Non-pigmented ciliary epithelial cell (primary cell): ENCODE measurements around the gene DMRT1.
"Not testable (repeated sequence)": the region's sequence is repeated elsewhere in the genome, so short reads cannot be mapped to it uniquely, and the experiment has no call there.

Experiments used
- DNase-seq: peaks from one replicate; pipeline ENCODE4 v3.0.0-alpha.2; 2010; ENCODE audit warnings: low read depth

Gene DMRT1

DNA sequence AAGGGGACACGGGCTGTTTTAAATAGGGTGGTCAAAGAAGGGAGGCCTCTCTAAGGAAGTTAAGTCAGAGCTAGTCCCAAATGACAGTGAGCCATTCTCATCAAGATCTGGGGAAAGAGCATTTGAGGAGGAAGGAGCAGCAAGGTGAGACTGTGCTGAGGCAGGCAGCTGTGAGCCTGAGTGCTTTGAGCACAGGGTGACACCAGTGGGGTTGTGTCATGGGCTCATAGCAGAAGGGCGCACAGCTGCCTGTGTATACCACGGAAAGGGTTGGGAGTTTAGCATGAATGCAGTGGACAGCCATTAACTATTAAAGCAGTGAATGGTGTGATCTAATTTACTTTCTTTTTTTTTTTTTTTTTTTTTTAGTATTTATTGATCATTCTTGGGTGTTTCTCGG lies 19.2 kb downstream of the DMRT1 start:
- DNase-seq, result no peak

DNA sequence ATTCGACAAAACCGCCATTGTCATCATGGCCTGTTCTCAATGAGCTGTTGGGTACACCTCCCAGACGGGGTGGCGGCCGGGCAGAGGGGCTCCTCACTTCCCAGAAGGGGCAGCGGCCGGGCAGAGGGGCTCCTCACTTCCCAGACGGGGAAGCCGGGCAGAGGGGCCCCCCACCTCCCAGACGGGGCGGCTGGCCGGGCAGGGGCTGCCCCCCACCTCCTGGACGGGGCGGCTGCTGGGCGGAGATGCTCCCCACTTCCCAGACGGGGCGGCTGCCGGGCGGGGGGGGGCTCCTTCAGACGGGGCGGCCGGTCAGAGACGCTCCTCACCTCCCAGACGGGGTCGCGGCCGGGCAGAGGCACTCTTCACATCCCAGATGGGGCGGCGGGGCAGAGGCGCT lies 20.0 kb downstream of the DMRT1 start:
- DNase-seq, result not testable (repeated sequence)

DNA sequence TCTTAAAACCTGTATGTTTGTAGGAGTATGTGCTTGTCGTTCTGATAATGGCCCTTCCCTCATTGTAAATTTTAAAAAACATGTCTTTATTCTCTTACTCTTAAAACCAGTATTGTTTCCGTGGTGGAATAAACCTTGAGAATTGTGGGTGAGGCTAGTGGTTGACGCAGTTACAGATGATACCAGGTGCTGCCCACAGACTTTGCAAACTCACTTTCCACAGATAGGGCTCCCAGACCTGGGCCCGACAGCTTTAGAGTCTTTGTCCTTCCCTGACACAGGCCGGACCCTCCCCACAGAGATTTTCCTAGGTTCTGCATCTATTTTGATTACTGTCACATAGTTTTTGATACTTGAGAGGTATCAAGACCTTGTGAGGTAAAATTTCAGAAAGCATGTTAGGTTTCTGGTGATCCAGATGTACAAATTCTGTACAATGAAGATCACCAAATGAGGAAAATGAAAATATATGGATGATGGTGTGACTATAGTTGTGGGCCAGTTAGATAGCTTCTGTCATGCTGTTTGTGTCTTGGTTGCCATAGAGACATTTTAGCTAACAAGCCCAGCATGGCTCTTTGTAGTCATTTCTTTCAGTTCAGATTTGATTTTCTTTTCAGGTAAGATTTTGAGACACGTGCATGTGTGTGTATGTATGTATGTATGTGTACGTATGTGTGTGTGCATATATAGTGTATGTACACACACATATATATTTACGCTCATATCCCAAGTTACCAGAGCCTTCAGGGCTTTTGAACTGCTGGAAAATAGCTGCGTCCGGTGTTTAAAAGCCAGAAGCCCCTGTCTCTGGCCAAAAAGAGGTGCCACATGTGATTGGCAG lies 33.8 kb downstream of the DMRT1 start:
- no peak for DNase-seq

DNA sequence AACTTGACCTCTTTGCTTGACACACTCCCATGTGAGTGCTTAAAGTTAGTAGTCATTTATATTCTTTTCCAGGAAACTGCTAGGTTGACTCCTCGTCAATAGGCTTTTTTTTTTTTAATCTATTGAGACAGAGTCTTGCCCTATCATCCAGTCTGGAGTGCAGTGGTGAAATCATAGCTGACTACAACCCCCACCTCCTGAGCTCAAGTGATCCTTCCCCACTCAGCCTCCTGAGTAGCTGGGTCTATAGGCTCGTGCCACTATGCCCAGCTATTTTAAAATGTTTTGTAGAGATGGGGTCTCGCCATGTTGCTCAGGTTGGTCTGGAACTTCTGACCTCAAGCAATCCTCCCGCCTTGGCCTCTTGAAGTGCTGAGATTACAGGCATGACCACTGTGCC lies 34.9 kb downstream of the DMRT1 start:
- no peak for DNase-seq

DNA sequence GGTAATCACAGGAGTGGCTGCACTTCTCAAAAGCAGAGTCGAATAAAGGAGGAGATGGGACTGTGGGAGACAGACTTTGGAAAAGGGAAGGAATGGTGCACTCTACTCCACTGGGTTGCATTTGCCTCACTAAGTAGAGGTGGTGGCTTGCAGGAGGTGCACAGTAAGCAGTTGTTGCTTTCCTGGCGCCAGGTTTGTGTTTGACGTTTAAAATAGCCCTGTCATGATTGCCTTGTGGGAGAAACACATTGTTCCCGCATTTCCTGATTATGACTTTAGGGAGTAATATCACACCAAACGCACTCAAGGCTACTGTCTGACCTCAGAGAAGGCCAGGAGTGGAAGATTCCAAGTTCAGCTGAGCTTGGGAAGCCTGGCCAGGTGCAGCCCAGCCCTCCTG lies 36.7 kb downstream of the DMRT1 start:
- no peak for DNase-seq

DNA sequence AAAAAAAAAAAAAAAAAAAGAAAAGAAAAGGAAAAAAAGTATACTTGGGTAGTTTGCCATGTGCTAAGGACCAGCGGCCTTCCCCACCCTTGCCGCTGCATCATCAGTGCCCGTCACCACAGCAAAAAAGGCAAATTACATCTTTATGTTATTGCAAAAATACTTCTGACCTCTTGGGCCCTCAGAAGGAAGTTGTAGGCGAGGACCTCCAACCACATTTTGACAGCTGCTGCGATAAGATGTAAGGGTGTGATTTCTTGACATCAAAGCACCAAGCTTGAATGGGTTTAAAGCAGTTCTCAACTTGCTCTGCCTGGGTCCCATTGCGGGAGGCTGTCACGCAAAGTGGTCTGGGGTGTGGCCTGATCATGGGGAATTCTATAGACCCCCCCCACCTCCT lies 39.2 kb downstream of the DMRT1 start:
- no peak for DNase-seq

DNA sequence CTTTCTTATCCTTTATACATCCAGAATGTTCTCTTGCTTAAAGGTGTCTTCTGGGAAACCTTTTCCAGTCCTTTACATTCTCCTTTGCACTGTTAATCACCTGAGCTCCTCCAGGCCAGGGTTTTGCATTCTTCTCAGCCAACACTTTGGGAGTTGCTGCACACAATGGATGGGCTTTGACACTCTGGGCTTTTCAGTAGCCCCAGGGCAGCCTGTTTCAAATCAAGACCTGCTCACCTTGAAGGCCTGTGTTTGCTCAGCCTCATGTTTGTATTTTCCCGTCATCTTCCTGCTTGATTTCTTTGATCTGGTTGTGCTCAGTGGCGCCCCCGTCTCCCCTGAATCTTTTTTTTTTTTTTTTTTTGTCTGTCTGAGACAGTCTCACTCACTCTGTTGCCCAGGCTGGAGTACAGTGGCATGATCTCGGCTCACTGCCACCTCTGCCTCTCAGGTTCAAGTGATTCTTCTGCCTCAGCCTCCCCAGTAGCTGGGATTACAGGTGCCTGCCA lies 41.0 kb downstream of the DMRT1 start:
- DNase-seq, result no peak

DNA sequence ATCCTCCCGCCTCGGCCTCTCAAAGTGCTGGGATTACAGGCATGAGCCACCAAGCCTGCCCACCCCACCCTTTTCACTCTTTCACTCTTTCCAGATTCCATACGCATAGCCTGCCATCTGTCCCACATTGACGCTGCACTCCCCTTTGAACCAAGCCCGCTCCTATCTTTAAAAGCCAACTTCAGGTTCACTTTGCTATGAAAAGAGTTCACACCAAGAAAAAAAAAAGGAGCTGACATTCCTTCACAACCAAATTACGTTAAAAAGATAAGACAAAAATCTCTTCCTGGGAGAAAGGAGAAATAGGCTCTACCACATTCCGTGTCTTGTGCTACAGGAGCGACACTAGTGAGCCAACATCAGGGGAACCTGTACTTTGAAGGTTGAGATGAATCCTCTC lies 41.5 kb downstream of the DMRT1 start:
- no peak for DNase-seq

DNA sequence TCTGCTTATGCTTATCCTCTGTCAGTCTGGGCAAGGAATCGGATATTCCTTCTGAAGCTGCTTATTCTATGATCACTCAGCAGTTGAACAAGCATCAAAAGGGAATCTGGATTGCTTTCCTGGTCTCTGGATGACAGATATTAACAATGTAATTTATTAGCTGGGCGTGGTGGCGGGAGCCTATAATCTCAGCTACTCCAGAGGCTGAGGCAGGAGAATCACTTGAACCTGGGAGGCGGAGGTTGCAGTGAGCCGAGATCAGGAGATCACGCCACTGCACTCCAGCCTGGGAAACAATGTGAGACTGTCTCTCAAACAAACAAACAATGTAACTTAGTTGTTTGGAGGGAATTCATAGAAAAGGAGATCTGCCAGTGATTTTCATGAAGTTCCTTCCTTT lies 45.4 kb downstream of the DMRT1 start:
- DNase-seq, result no peak

DNA sequence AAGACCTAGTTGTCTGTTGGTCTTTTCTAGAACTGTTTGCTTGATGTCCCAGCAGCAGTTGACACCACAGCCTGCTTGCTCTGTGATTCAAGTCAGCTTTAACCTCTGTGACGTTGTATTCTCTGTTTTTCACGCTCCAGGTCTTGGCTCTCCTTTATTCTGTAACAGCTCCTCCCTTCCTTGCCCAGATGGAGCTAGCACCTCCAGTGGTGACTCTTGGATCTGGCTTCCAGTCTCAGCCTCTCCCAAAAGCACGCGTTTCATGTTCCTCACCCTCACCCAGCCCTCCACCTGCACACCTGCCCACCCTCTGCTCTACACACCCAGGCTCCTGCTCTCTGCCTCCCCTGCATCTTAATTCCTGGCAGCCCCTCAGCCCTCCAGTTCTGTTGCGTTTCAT lies 50.6 kb downstream of the DMRT1 start:
- no peak for DNase-seq

DNA sequence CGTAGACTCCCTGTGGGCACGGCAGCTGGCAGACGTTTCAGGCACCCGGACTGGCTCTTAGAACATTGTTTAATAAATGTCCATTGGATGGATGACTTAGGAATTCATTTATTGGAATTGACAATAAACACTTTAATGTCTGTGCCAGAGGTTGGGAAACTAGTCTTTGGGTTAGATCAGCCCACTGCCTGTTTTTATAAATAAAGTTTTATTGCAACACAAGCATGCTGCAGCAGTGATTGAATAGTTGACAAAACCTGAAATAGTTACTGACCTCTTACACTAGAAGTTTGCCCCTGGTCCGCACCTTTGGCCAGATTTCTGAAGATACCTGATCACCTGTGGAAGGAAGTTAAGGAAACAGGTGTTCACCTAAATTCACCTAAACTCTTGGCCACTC lies 51.6 kb downstream of the DMRT1 start:
- no peak for DNase-seq

DNA sequence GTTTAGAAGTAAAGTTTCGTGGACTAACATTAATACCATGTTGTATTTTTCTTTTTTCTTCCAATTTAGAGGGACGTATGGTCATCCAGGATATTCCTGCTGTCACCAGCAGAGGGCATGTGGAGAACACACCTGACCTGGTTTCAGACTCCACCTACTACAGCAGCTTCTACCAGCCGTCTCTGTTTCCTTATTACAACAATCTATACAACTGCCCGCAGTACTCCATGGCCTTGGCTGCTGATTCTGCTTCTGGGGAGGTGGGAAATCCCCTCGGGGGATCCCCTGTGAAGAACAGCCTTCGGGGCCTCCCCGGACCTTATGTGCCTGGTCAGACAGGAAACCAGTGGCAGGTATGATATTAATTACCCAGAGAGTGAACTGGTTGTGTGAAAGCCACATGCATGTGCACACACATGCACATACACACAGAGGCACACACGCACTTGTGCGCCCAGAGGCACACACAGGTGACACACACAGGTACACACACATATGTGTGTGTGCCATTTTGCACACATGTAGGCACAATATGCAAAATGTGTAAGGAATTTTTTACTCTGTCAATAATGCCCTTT lies 52.4 kb downstream of the DMRT1 start:
- DNase-seq, result peak; percentile 26

DNA sequence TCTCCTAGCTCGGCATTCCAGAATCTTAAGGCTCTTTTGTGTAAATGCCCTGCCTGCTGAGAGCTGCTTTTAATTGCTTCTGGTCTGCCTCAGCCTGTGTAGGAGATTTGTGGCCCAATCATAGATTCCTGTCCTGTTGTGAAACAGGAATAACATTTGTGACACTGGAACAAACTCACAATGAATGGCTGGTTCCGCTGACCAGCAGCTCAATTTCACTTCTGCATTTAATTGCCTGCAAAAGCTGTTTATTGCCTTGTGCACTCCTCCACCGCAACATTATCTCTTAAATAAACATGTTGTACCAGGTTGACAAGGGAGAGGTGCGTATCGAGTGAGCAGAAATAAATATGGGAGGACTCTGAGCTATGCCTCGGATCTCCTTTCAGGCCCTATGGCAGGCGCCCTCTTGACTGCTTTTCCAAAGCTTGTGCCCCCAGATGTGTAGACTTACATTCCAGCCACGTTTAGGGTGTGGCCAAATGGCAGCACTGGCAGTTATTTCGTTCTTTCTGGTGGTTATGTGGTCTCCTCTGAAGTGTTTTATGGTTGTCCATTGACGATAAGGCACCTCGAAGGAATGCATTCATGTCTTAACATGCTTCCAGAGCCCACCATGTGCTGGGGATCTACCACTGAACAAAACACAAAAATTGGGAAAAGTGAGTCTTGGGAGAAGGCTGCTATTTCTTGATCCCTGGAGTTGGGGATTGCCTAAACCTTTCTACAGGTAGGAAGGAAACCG lies 58.1 kb downstream of the DMRT1 start:
- no peak for DNase-seq

DNA sequence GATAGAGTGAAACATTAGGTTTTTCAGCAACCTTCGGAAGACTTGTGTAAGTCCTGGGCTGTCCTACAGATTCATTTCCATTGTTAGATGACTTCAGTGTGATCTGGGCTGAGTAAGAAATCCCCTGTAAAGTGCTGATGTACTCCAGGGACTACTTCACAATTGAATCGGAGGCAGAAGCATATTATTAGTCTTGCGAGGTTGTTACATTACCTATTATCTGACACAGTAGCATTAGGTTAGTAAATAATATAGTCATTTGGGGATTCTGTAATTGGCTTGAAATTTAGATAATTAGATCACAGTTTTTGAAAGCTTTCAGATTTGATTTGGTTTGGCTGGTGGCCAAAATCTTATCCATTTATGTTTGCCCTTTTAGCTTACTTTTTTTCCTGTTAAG lies 62.4 kb downstream of the DMRT1 start:
- DNase-seq, result no peak

DNA sequence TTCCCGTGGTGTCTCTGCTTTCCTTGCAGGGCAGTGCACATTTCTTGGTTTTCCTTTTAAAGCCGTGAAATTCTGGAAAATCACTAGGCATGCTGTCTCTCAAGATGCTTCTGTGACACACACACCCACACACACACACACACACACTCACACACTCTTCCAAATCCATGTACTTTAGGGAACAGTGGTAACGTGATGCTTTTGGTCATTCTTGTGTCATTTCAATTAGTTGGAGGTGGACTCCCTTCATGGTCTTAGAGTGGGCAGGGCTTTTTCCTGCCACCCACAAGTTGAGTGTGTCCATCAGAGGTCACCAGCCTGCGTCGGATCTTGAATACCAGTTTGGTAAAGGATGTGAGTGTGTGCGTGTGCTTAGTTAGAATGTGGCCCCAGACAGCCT lies 64.4 kb downstream of the DMRT1 start:
- no peak for DNase-seq

DNA sequence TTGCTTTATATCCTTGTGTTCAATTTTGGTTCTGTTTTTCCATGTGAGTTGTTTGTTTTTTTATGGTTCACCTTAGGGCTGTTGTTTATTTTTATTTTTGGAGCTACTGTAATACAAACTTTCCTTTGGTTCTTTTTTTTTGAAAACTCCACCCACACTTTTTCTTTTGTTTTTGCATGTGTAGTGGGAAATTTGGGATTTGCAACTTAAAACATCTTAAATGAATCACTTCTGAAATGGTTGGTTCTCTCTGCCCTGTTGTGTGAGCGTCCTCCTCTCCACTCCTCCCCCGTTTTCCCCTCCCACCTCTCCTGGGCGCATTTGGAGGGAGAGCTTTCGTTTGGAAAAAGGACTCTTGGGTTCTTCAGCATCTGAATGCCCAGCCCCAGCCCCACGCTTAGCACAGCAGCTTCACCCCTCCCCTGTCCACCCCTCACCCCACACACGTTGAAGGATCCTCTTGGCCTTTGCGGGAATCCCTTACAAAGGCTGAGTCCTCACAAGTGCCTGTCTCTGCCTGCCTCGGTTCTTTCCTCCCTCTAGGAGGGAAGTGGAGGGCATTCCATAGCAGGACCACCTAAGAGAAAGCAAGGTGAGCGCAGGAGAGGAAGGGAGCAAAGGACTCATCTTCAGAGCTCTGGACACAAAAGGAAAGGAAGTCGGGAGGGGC lies 67.2 kb downstream of the DMRT1 start:
- no peak for DNase-seq

DNA sequence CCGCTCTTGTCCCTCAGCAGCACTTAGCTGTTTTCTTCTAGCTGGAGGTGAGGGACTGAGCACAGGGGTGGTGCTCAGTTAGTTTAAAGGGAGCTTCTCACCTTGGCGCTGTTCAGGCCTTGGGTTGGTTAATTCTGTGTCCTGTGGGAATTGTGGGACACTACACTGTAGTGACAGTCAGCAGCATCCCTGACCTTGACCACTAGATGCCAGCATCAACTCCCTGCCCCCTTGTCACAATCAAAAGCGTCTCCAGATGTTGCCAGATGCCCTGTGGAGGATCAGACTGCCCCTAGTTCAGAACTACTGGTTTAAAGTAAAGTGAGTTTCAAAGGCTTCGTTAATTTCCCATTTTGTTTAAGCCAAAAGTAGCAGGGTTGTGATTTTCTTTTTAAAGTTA lies 69.5 kb downstream of the DMRT1 start:
- DNase-seq, result no peak

DNA sequence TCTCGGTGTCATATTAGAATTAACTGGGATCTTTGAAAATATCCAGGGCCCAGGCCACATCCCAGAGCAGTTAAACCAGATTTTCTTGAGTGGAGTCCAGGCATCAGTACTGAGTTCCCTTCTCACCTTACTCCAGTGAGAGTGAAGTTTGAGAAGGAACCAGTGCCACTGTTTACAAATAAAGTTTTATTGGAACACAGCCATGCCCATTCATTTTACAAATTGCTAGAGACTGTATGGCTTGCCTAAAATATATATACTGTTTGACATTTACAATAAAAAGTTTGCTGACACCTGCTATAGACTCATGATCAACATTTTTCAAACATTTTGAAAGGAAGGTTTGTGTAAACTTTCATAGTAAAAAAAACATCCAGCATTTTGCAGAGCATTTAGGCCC lies 71.3 kb downstream of the DMRT1 start:
- no peak for DNase-seq

DNA sequence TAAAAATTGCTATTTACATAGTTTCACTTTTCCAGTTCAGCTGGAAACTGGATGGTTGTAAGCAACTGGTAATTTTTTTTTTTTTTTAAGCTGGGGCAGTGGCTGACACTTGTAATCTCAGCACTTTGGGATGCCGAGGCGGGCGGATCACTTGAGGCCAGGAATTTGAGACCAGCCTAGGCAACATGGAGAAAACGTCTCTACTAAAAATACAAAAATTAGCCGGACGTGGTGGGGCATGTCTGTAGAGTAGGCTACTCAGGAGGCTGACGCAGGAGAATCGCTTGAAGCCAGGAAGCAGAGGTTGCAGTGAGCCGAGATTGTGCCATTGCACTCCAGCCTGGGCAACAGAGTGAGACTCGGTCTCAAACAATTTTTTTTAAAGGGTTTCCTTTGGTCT lies 72.0 kb downstream of the DMRT1 start:
- DNase-seq, result not testable (repeated sequence)

DNA sequence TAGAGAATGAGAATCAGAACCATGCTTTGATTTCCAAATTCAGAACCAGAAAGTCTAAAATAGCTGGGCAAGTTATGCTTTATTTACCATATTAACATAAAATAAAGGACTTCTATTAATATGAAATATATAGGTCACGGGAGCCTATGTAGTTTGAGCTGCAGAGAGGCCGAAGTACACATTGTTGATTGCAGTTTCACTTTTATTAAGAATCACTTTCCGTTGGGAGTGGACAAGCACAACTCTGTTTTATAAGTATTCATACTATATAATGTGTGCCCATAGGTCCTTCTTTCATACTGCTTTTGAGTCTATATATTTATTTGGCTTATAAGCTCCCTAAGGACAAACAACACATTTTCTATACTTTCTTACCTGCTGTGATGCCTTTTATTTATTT lies 76.2 kb downstream of the DMRT1 start:
- DNase-seq, result no peak

DNA sequence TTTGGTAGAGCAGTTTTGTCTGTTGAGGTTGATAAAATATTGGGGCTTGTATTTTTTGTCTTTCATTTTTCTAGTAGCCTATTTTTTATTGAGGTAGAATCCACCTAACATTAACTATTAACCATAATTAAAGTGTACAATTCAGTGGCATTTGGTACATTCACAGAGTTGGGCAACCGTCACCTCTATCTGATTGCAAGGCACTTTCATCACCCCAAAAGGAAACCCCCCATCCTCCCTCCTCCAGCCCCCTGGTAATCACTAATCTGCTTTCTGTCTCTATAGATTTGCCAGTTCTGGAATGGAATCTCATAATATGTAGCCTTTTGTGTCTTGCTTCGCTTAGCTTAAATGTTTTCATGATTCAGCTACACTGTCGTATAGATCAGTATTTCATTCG lies 79.4 kb downstream of the DMRT1 start:
- no peak for DNase-seq

DNA sequence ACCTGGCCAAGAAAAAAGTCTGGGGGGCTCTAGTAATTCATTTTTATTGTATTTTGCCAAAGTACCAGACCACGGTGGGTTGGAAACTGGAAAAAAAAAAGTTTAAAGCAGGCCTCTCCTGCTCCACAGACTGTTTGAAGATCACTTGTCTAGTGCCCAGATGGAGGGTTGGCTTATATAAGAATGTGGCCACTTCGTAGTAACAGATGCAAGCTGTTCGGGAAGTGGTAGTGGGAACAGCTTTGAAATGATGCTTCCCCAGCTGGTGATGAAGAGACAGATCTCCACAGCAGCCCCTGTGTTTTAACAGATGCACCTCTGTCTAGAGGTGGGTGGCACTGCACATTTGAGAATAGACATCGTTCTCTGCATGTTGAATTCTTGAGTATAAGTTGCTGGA lies 80.7 kb downstream of the DMRT1 start:
- DNase-seq, result no peak

DNA sequence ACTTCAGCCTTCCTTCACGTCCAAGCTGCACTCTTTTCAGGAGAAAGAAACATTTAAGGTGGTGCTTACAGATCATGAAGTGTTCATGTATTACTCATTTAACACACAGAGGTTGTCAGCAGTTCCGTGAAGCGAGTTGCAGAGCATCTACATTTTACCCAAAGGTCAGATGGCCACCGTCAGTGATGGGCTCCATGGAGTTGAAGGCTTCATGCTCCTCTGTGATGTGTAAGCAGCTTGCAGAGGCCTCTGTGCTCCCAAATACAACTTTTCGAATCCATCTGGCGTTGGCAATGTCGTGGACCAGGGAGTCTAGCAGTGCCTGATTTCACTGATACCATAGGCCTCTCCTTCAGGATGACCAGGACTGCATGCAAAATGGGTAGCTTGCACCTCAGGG lies 81.2 kb downstream of the DMRT1 start:
- DNase-seq, result no peak
